ENCODE data around the gene TADA1.
"Not testable (repeated sequence)": the region's sequence is repeated elsewhere in the genome, so short reads cannot be mapped to it uniquely, and the experiment has no call there.

Gene TADA1

DNA sequence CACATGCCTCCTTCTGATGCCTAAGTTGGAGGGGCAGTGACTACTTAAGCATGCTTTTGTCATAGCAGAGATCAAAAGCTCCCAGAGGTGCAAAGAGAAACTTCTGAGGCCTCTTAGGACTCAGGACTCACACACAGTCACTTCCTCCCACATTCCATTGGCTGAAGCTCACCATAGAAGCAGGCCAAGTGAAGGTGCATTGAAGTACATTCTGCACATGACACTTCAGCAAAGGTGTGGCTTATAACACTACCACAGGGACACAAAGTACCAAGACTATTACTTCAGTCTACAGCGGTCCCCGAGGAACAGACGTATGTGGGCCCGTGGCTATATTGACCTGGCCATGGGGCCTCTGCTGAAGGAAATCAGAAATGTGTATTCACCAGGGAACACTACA is 39.3 kb downstream of the TADA1 start:
- TF ChIP-seq, protein P1, sequence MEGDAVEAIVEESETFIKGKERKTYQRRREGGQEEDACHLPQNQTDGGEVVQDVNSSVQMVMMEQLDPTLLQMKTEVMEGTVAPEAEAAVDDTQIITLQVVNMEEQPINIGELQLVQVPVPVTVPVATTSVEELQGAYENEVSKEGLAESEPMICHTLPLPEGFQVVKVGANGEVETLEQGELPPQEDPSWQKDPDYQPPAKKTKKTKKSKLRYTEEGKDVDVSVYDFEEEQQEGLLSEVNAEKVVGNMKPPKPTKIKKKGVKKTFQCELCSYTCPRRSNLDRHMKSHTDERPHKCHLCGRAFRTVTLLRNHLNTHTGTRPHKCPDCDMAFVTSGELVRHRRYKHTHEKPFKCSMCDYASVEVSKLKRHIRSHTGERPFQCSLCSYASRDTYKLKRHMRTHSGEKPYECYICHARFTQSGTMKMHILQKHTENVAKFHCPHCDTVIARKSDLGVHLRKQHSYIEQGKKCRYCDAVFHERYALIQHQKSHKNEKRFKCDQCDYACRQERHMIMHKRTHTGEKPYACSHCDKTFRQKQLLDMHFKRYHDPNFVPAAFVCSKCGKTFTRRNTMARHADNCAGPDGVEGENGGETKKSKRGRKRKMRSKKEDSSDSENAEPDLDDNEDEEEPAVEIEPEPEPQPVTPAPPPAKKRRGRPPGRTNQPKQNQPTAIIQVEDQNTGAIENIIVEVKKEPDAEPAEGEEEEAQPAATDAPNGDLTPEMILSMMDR (IDR thresholded peaks at IDR 0.05), result no peak
- TF ChIP-seq ZFX (IDR thresholded peaks at IDR 0.05; ENCODE audit: borderline replicate concordance), result no peak
- no peak overlapping the region for H3K27ac ChIP-seq

DNA sequence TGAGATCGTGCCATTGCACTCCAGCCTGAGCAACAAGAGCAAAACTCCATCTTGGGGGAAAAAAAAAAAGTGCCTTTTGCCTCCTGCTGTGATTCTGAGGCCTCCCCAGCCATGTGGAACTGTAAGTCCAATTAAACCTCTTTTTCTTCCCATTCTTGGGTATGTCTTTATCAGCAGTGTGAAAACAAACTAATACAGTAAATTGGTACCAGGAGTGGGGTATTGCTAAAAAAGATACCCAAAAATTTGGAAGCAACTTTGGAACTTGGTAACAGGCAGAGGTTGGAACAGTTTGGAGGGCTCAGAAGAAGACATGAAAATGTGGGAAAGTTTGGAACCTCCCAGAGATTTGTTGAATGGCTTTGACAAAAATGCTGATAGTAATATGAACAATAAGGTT is 46.3 kb downstream of the TADA1 start:
- not testable (repeated sequence) for H3K27ac ChIP-seq

DNA sequence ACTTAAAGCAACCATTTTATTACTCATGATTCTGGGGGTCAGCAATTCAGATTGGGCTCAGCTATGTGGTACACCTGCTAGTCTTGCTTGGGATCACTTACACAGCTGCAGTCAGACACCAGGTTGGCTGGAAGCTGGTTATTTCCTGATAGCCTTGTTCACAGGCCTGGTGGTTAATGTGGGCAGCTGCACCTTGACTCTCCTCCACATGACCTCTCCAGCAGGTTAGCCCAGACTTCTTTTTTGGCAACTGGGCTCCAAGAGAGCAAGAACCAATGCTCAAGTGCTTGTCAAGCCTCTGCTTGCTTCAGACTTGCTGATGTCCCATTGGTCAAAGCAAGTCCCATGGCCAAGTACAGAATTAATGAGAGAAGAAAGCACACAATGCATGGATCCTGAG is 48.6 kb downstream of the TADA1 start:
- TF ChIP-seq ZFX (IDR thresholded peaks at IDR 0.05; ENCODE audit: borderline replicate concordance), result no peak
- TF ChIP-seq, protein P1 (IDR thresholded peaks at IDR 0.05), result no peak
- no peak overlapping the region for H3K27ac ChIP-seq

DNA sequence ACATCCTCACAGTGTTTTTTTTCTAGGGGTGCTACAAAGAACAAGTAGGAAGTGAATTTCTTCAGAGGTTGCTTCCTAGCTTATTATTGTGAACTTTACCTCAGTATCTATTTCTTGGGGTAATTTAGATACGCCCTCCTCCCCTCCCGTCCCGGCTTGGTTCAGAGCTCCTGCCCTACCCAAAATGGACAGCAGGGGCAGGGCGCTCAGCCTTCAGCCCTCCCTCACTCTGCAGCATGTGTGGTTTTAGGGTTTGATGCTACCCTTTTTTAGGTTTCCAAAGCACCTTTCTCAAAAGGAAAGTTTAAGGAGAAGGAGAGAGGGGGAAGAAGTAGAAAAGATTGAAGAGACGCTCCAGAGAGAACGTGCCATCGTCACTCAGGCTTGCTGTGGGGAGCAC is 53.7 kb downstream of the TADA1 start:
- H3K27ac ChIP-seq, result no peak overlapping the region
- TF ChIP-seq ZFX (IDR thresholded peaks at IDR 0.05; ENCODE audit: borderline replicate concordance), result no peak
- TF ChIP-seq, protein P1 (IDR thresholded peaks at IDR 0.05), result peak; percentile 71

DNA sequence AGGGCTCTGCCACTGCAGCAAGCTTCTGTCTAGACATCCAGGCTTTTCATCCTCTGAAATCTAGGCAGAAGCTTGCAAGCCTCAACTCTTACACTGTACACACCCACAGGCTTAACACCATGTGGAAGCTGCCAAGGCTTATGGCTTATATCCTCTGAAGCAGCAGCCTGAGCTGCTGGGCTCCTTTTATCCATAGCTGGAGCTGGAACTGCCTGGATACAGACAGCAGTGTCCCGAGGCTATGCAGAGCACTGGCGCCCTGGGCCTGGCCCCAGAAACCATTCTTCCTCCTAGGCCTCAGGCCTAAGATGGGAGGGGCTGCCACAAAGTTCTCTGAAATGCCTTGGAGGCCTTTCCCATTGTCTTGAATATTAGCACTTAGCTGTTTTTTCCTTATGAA is 56.1 kb downstream of the TADA1 start:
- TF ChIP-seq, protein P1 (IDR thresholded peaks at IDR 0.05), result no peak
- no peak for TF ChIP-seq ZFX (IDR thresholded peaks at IDR 0.05; ENCODE audit: borderline replicate concordance)
- no peak overlapping the region for H3K27ac ChIP-seq

DNA sequence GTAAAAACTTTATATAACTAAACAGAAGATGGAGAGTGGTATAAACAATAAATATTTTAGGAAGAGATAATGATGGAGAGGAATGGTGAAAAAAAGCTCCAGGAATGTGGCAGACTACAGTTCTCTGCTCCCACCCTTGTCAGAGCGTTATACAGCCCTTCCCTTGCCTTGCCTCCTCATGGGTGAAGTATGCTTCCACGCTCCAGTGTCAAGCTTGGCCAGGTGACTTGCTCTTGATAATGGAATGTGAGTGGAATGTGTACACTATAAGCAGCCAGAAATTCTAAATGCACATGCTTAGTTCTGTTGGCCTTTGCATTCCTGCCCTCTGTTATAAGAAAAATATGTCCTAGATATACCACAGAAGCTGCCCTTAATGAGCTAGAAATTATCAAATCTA is 61.5 kb downstream of the TADA1 start:
- H3K27ac ChIP-seq, result no peak overlapping the region
- TF ChIP-seq, protein P1 (IDR thresholded peaks at IDR 0.05), result no peak
- TF ChIP-seq ZFX (IDR thresholded peaks at IDR 0.05; ENCODE audit: borderline replicate concordance), result no peak

DNA sequence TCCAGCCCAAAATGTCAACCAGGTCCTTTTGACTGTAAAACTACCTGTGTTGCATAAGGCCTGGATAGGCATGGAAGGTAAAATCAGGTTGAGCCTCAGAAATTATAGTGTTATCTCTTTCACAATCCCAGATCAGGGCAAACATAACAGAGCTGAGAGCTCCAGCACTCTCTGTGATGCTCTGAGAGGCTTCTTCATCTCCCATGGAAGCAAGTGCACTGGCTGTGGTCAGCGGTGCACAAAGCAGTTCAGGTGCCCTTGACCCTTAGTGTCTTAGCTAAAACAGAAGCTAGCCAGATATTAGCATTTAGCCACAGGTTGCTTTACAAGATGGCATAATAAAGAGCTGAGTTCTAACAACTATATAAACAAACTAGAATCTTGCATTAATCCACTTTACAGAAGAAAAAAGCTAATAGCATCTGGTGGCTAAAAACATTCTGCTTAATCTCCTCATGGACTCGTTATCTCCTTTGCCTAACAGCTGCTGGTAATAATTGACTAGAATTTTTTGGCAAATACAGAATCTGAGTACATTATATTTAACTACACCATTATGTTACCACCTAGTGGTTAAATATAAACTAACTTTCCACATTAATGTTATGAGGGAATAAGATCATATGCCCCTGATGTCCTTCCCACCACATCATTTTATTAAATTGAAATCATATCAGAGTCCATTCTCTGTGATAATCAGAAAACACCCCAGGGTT is 62.4 kb downstream of the TADA1 start:
- no peak overlapping the region for H3K27ac ChIP-seq
- TF ChIP-seq, protein P1 (IDR thresholded peaks at IDR 0.05), result no peak
- no peak for TF ChIP-seq ZFX (IDR thresholded peaks at IDR 0.05; ENCODE audit: borderline replicate concordance)

DNA sequence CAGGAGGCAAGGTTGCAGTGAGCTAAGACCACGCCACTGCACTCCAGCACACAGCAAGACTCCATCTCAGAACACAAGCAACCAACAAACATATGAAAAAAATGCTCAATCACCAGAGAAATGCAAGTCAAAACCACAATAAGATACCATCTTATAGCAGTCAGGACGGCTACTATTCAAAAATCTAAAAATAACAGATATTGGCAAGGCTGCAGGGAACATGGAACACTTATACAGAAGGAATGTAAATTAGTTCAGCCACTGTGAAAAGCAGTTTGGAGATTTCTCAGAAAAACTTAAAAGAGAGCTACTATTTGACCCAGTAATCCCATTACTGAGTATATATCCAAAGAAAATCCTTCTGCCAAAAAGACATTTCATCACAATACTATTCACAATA is 64.4 kb downstream of the TADA1 start:
- TF ChIP-seq, protein P1 (IDR thresholded peaks at IDR 0.05), result no peak
- no peak for TF ChIP-seq ZFX (IDR thresholded peaks at IDR 0.05; ENCODE audit: borderline replicate concordance)
- H3K27ac ChIP-seq, result no peak overlapping the region

Data from 22Rv1 (cell line).